Activated T-helper 1 cell treated with Interleukin-2 at 50 U/mL for 16 hours (primary cell): Measurements from ENCODE around the gene SOSTDC1.
"Not testable (repeated sequence)": the region's sequence is repeated elsewhere in the genome, so short reads cannot be mapped to it uniquely, and the experiment has no call there.

Experiments used
- DNase-seq: peaks from one replicate; pipeline ENCODE4 v3.0.0-alpha.2; 2020; ENCODE audit warnings: low read depth

SOSTDC1 gene

GRCh38 chr7:16462431-16462889 lies 3.1 kb downstream of the SOSTDC1 start:
- DNase-seq, result no peak

GRCh38 chr7:16460789-16461493 lies 4.6 kb downstream of the SOSTDC1 start:
- DNase-seq, result no peak

GRCh38 chr7:16456303-16456702 lies 9.2 kb downstream of the SOSTDC1 start:
- DNase-seq, result not testable (repeated sequence)

- no peak for DNase-seq
These were observed 9.9 kb downstream of the SOSTDC1 start for GRCh38 chr7:16455591-16455990.

DNA sequence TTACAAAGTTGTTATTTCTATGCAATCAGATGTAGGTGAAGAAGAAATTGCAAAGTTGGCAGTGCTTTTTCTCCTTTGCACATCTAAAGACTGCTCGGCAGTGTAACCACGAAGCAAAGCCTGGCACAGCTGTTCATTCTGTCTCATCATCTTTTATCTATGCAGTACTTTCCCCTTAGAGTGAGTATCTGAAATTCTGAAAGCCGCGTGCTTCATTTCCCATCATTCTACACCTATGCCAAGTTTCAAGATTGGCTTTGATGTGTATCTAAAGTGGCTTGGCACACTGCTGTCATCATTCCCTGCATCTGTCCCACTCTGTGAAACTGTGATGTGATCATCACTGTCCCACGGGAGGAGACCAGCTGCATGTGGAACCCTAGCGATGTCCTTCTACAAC lies 15.2 kb downstream of the SOSTDC1 start:
- DNase-seq, result no peak

- no peak for DNase-seq
These were observed 17.7 kb downstream of the SOSTDC1 start for GRCh38 chr7:16447876-16448275.

DNA sequence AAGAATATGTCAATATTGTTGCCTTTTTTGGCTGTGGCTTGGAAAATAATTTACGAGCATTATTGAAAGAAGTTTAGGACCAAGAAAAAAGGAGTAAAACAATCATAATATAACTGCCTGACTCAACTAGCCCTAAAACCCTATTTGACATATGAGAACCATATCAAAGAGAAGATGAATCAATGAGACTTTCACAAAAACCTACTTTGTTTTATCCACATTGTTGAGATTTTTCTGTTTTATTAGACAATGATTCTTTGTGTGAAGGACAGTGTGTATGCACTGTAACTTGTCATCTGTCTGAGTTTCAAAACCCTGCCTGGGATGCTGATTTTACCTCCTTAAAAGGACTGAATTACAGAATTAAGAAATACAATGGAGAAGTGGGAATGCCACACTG lies 19.0 kb downstream of the SOSTDC1 start:
- no peak for DNase-seq

- not testable (repeated sequence) for DNase-seq
These were observed 21.7 kb downstream of the SOSTDC1 start for GRCh38 chr7:16443871-16444270.

- DNase-seq, result no peak
These were observed 26.6 kb downstream of the SOSTDC1 start for GRCh38 chr7:16438988-16439387.

- DNase-seq, result no peak
These were observed 29.2 kb downstream of the SOSTDC1 start for GRCh38 chr7:16436306-16436705.

DNA sequence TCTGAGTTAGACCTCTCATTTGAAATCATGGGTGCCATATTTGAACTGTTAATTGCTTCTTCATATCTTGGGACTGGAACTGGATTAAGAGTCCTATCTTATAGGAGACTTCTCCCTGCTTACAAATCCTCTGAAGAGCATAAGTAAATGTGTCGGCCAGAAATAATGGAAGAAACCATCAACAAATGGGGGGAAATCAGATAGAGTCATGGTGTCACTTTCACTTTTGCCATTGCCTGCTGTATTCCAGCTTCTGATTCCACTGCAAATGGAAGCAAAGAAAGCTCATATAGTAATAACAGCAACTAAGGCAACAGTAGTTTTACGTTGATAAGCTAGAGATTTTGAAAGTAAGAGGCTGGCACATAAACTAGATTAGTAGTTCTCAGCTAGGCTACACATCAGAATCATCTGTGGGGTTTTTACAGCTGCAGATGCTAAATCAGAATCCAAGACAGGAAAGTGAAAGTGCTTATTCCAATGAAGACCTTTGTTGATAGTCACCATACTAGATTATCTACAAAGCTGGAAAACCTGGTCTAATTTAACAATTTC lies 31.9 kb downstream of the SOSTDC1 start:
- no peak for DNase-seq

DNA sequence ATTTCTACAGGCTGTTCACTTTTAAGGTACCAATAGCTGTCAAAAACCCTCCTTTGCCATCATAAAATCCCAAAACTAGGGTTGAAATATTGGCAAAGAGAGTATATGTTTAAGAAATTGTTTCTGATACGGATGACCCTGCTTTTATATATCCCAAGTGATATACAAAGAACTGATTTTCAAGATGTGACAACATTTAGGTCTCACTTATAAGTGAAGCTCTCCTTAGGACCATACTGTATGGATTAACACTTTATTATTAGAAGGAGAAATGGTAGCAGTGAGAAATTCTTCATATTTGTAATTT lies 33.2 kb downstream of the SOSTDC1 start:
- no peak for DNase-seq

- no peak for DNase-seq
These were observed 33.7 kb downstream of the SOSTDC1 start for GRCh38 chr7:16431646-16432424.

- DNase-seq, result no peak
These were observed 35.4 kb downstream of the SOSTDC1 start for GRCh38 chr7:16430133-16430532.

GRCh38 chr7:16428672-16429071 lies 36.9 kb downstream of the SOSTDC1 start:
- no peak for DNase-seq

DNA sequence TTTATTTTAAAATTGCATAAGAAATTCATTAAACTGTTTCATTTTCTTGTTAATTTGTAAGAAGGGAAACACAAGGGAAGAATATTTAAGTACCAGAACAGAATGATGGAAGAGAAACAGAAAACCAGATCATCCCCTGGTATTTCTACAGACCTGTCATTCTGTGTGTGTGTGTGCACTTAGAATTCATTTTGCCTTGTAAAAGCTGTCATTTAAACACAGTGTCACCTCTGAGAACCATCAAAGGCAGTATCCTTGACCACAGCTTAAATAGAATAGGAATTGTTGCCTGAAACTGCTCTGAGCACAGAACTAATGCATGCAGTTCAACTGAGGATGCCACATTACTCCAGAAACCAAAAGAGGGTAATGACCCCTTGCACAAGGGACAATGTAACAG lies 37.4 kb downstream of the SOSTDC1 start:
- DNase-seq, result no peak

DNA sequence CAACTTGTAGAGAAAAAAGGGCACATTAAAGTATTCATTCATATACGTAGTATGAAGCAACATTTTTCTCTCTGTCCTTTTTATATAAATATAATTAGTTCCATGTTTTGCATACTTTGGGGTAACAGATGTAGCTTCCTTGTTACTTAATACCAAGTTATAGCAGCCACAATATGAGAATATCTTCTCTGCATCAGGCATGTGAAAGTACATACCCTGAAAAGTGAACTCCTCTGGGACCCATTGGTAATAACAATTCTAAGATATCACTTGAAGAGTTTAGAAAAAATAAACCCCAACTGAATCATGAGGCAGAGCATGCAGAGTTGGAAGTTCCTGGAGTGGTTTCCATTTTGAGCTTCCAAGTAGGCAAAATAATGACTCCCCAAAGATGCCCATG lies 41.8 kb downstream of the SOSTDC1 start:
- DNase-seq, result no peak

GRCh38 chr7:16422917-16423316 lies 42.6 kb downstream of the SOSTDC1 start:
- DNase-seq, result no peak

- no peak for DNase-seq
These were observed 43.5 kb downstream of the SOSTDC1 start for GRCh38 chr7:16422103-16422435.

- peak; percentile 17 for DNase-seq
These were observed 44.0 kb downstream of the SOSTDC1 start, which contains the start of gene CRPPA for GRCh38 chr7:16421333-16422102. Gene CRPPA (minus strand): TSS chr7:16421538. CDS start chr7:16421322, 216 bp downstream.

GRCh38 chr7:16420649-16421332 lies 44.7 kb downstream of the SOSTDC1 start:
- DNase-seq, result peak; percentile 68

- no peak for DNase-seq
These were observed 45.2 kb downstream of the SOSTDC1 start for GRCh38 chr7:16420329-16420648.
